NCI-H345 (cell line): ENCODE data around the gene DSCAML1.

ENCODE experiments used
- DNase-seq: peaks from one replicate; lab custom pipeline; 2025; lab: John Stamatoyannopoulos, UW

Gene DSCAML1

DNA sequence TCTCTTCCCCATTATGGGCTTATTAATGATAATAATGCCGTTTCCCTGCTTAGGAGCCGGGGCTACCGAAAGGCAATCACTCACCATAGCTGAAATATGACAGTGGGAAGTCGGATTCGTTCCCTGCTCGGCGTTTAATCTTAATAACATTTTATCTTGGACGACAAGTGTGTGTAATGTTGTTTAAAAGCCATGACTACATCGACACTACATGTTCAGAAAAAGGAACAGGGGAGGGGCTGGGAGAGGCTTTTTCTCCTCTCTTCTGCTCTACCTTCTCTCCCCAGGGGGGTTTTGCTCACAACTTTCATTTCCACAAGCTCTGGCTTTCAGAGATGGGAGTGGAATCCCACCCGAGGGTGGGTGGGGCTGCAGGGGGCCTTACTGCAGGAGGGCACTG is 105.5 kb downstream of the DSCAML1 start:
- no peak for DNase-seq

DNA sequence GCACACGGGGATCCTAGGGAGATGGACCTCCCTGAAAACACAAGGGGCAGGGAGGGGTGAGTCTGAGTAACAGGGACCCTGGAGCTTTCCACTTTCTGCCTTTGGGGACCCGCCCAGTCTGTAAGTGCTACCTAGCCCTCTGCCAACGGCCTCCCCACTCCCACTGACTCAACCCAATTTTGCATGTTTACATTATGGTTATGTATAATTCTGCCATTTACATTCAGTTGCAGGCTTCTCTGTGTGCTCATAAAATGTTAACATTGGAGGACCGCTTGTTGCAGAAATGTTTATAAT is 105.8 kb downstream of the DSCAML1 start:
- no peak for DNase-seq

DNA sequence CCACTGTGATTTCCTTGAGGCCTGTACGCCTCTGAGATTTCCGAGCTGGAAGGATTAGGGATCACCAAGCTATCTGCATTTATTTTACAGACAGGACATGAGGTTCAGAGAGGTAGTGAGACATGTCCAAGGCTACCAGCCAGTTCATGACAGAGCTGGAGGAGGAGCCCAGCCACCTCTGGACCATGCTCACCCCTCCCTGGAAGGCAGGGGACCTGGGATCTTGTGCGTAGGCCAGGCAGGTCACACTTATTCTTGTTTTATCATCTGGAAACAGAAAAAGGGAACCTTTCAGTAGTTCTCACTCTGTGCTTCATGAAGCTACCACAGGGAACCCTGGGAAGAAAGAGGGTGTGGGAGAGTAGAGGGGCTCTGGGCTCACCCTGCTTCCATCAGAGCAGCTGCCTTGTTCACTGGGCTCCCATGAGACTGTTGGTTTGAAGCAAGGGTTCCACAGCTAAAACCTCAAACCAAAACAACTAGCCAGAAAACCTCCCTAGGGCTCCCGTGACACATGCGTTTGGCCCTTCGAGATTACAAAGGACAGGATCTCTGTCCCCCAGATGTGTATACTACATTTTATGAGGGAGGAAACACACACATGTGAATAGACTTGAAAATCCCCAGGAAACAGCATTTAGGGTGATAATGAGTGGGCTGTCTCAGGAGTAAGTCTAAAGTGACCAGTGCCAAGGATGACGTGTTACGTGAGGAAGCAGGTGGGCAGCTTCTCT is 106.4 kb downstream of the DSCAML1 start:
- DNase-seq: no peak

GRCh38 chr11:117688255-117688797 is 108.7 kb downstream of the DSCAML1 start:
- no peak for DNase-seq

DNA sequence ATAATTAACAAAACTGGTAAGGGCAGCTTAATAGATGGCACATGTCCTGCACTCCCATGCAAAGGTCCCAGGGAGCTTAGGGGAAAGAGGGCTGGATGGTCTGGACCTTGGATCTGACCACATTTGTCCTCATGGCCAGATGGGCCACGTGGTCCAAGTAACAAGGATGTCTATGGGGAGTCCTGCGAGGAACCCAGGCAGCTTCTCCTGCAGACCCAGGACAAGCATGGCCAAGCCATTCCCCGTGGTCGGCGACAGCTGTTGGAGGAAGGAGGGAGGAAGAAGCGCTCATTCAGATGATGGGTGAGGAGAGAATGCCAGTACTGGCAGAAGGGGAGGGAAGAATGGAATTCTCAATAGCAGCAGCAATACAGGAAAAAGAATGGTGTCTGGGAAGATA is 109.2 kb downstream of the DSCAML1 start:
- no peak for DNase-seq

DNA sequence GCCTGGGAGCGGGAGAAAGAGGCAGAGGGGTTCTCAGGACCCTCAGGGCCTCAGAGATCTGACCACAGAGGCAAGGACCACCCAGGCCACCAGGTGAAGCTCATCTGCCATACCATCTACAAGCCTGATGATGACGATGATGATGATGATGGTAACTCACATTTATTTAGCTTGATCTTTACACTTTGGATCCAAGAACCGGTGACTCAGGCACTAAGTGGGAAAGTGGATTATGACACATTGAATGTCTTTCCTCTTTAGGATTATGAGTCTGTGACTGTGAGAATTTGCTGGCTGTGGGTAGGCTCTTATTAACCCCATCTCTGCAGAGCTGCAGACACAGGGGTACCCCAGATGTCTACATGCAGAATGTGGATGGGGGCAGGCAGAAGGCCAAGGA is 110.3 kb downstream of the DSCAML1 start:
- no peak for DNase-seq

GRCh38 chr11:117685566-117685965 is 111.5 kb downstream of the DSCAML1 start:
- no peak for DNase-seq

DNA sequence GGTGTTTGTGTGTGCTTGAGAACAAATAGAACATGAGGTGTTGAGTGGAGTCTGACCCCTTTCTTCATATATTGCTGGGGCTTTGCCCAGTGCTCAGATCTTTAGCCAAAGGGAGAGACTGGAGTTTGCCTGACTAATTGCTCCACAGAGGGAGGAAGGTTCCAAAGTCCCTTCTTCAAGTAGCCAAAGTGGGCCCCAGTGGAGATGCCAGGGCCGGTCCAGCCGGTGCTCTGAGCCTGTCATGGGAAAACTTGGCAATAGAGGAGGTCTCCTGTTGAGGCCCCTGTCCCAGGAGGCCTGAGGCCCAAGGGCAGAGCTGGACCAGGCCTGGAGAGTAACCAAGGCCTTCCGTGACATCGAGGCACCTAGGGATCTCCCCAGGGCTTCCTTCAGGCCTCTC is 112.3 kb downstream of the DSCAML1 start:
- DNase-seq: no peak

DNA sequence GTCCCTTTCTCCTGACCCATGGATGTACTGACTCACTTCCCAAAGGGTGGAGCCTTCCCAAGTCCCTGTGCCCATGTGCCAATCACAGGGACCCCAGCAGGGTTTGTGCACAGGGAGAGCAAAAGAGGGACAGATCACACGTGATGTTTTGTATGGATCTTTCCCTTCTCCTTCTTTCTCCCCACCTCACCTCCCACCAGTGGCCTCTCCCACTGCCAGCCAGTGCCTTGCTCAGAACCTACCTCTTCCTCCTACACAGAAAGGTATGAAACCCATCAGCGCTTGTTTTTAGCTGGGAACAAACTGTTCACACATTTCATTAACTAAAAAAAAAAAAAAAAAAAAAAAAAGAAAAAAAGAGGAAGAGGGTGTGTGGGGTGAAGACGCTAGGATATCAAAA is 112.9 kb downstream of the DSCAML1 start:
- no peak for DNase-seq

DNA sequence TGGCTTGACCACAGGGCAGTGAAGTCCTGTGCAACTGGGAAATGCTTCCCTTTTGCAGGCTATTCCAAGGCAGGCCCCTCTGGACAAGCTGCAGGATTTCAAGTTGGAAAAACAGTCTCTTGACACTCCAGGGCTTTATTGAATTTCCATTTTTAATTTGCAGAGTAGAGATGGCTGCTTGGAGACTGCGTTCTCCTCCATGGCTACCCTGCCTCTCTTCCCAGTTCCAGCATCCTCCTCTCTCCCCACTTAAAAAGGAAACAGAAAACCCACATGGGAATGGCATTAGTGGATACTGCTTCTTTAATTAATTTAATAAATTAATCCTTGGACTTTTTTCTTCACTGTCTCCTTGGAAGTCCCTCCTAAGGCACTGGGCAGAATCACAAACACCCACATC is 115.6 kb downstream of the DSCAML1 start:
- no peak for DNase-seq

DNA sequence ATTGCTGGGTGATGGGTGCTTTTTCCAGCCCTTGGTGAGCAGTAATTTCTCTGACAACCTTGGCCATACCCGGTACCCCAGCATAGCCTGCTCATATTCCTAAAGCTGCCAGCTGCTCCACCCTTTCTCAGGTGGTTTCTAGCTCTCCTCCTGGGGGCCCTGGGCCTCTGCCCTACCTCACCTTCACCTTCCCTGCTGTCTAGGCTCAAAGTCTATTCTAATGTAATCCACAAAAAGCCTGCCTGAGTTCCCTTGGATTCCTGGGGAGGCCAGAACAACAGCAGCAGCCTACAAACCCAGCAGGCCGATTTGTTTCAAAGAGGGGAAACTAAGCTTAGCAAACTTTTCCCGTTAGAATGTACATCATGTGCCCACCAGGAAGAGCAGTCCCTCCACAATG is 117.6 kb downstream of the DSCAML1 start:
- no peak for DNase-seq

- DNase-seq: no peak
Observed at GRCh38 chr11:117678658-117679406, 118.2 kb downstream of the DSCAML1 start.

GRCh38 chr11:117677729-117678310 is 119.2 kb downstream of the DSCAML1 start:
- no peak for DNase-seq

DNA sequence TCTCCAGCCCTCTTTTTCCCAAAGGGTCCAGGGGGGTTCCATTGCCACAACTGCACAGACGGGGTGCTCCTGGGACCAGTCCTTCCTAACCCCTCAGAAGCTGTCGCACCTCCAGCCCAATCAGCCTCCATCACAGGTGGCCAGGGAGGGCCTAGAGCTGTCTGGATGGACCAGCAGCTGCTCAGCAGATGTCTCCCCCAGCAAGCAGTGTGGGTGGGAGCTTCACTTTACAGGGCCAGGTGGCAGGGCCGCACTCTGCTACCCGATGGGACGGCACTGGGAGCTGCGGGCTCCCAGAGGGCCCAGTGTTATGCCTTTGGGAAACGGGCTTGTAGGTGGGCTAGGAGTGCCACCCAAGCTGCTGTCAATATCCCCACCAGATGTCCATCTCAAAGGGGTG is 120.5 kb downstream of the DSCAML1 start:
- DNase-seq: no peak

DNA sequence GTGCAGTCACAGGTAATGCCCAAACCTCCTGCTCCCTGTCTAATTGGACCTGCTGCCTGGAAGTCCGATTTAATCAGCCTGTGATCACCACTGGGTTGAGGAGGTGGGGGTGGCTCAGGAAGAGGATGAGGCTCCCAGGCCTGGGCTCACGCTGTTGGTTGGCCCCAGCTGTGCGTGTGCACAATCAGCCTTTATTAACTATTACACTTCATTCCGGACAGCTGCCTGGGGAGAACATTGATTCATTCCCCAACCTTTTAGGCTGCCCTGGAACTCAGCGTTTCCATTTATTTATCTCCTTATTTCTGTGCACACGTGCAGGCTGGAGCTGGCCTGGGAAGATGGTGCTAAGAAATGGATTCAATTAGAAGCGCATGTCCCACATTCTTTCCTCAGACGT is 123.4 kb downstream of the DSCAML1 start:
- no peak for DNase-seq

GRCh38 chr11:117671370-117671769 is 125.6 kb downstream of the DSCAML1 start:
- no peak for DNase-seq

- DNase-seq: no peak
Observed at GRCh38 chr11:117670924-117671323, 126.1 kb downstream of the DSCAML1 start.

DNA sequence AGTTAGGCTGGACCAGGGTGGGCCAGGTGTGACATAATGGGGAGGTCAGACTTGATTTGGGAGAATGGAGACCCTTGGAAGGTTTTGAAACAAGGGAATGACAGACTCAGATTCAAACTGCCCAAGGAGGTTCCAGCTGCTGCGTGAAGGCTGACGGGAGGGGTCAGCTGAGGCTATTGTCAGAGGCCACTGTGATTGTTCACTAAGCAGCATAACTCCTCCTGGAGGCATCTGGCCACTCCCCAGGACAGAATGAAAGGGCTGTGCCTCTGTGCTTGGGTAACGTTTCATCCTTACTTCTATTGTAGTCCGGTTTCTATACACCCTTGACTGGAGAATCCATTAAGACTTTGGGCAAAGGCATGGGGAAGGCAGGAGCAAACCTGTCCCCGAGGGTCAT is 126.6 kb downstream of the DSCAML1 start:
- no peak for DNase-seq

DNA sequence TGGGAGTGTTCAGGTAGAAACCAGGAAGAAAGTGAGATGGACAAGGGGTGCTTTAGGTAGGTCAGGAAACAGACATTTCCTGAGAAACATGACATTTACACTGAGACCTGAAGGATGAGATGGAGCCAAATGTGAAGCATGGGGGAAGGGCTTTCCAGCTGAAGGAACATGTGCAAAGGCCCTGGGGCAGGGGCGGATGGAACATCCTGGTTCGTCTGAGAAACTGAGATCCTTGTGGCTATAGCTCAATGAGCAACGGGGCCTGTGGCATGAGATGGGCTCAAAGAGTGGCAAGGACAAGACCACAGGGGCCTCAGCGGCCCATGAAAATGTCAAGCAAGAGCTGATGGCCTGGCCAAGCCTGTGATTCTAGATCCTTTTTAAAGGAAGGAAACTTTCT is 127.4 kb downstream of the DSCAML1 start:
- no peak for DNase-seq

- DNase-seq: peak; percentile 85
Observed at GRCh38 chr11:117669062-117669461, 128.0 kb downstream of the DSCAML1 start.

GRCh38 chr11:117668321-117668751 is 128.7 kb downstream of the DSCAML1 start:
- peak; percentile 87 for DNase-seq

- DNase-seq: no peak
Observed at GRCh38 chr11:117664897-117665296, 132.1 kb downstream of the DSCAML1 start.

DNA sequence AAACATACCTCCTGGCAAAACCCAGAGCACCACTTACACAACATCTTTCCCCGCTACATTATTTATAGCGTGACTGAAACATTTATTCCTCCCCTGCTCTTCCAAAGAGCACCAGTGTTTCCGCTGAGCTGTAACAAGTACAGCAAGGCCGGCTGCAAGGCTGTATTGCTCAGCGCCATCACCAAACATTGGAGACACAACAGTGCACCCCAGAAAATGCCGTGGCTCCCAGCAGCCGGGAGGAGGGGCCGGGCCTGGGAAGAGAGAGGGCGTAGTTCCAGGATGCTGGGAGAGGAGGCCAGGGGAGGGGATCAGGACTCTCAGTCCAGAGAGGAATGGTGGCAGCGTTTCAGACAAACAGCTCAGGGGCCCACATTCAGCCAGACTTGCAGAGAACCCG is 133.2 kb downstream of the DSCAML1 start:
- DNase-seq: peak; percentile 9
